Astrocyte (in vitro differentiated cells and primary cell): ENCODE data around the gene PRR35. TPM values are rescaled to one million over a fixed set of nuclear protein-coding genes. Genes with fewer than 3 reads are reported as not detected.

ENCODE experiments used
- DNase-seq: peaks from one replicate; pipeline ENCODE4 v3.0.0-alpha.2; 2010; ENCODE audit warnings: low read depth
- FAIRE-seq: peaks from 2 replicates; lab custom pipeline; 2011; peaks lifted over from hg19 to GRCh38; lab: Jason Lieb, UNC
- H2AFZ ChIP-seq: 2 replicates; pipeline ENCODE4 v1.6.0; 2012; ENCODE audit warnings: low read depth, low read length, inconsistent platforms
- H3K27ac ChIP-seq: 2 replicates; pipeline ENCODE4 v1.5.1; 2011; ENCODE audit warnings: low read depth, low read length, inconsistent platforms
- H3K27me3 ChIP-seq: 2 replicates; pipeline ENCODE4 v1.6.0; 2011; ENCODE audit warnings: low read length, inconsistent platforms; ENCODE audit not compliant: insufficient read depth
- H3K36me3 ChIP-seq: 2 replicates; pipeline ENCODE4 v1.5.1; 2011; ENCODE audit warnings: low read length, inconsistent platforms; ENCODE audit not compliant: insufficient read depth
- H3K4me1 ChIP-seq: 2 replicates; pipeline ENCODE4 v1.5.1; 2011; ENCODE audit warnings: low read length, inconsistent platforms; ENCODE audit not compliant: insufficient read depth
- H3K4me2 ChIP-seq: 2 replicates; pipeline ENCODE4 v1.6.0; 2012; ENCODE audit warnings: low read length, inconsistent platforms
- H3K4me3 ChIP-seq: 2 replicates; pipeline ENCODE4 v1.5.1; 2011; ENCODE audit warnings: low read depth, mild to moderate bottlenecking, low read length, inconsistent platforms; ENCODE audit not compliant: insufficient read depth
- H3K79me2 ChIP-seq: 2 replicates; pipeline ENCODE4 v1.6.0; 2012; ENCODE audit warnings: mild to moderate bottlenecking, low read length, inconsistent platforms; ENCODE audit not compliant: insufficient read depth
- H3K9ac ChIP-seq: 2 replicates; pipeline ENCODE4 v1.6.0; 2012; ENCODE audit warnings: mild to moderate bottlenecking, low read length, inconsistent platforms
- H3K9me3 ChIP-seq: 2 replicates; pipeline ENCODE4 v1.5.1; 2012; ENCODE audit warnings: low read depth, mild to moderate bottlenecking, low read length, inconsistent platforms; ENCODE audit not compliant: insufficient read depth
- H4K20me1 ChIP-seq: 2 replicates; pipeline ENCODE4 v1.6.0; 2012; ENCODE audit warnings: low read length, inconsistent platforms; ENCODE audit not compliant: insufficient read depth
- H3K27ac Mint-ChIP-seq: one replicate; pipeline ENCODE4 v1.8.0; 2021; ENCODE audit warnings: mild to moderate bottlenecking, mixed read lengths; ENCODE audit not compliant: unreplicated experiment
- H3K27me3 Mint-ChIP-seq: one replicate; pipeline ENCODE4 v1.8.0; 2021; ENCODE audit warnings: low read depth, mixed read lengths; ENCODE audit not compliant: unreplicated experiment
- H3K36me3 Mint-ChIP-seq: one replicate; pipeline ENCODE4 v1.8.0; 2021; ENCODE audit warnings: low read depth, mixed read lengths; ENCODE audit not compliant: unreplicated experiment
- H3K4me1 Mint-ChIP-seq: one replicate; pipeline ENCODE4 v1.8.0; 2021; ENCODE audit warnings: low read depth, mixed read lengths; ENCODE audit not compliant: unreplicated experiment
- H3K4me3 Mint-ChIP-seq: one replicate; pipeline ENCODE4 v1.8.0; 2021; ENCODE audit warnings: mild to moderate bottlenecking, moderate library complexity, mixed read lengths; ENCODE audit not compliant: unreplicated experiment
- H3K9me3 Mint-ChIP-seq: one replicate; pipeline ENCODE4 v1.8.0; 2021; ENCODE audit warnings: mild to moderate bottlenecking, mixed read lengths; ENCODE audit not compliant: unreplicated experiment
- CTCF ChIP-seq: IDR thresholded peaks from 2 replicates; pipeline ENCODE4 v1.5.1; 2011; ENCODE audit warnings: low read depth, mild to moderate bottlenecking, inconsistent platforms, low read length, moderate library complexity; ENCODE audit not compliant: insufficient read depth
- EZH2 ChIP-seq: IDR thresholded peaks from 2 replicates; pipeline ENCODE4 v1.6.1; 2012; ENCODE audit warnings: mild to moderate bottlenecking, low read length, inconsistent platforms; ENCODE audit not compliant: insufficient read depth
- total RNA-seq: library from RNA; stranded (reverse); gene quantifications from 2 replicates; pipeline ENCODE4 v1.2.1, GENCODE V29; 2021

The PRR35 gene
- total RNA-seq, 1 donor from 2014 or later: 0.09 TPM

- peak overlapping the region; percentile 77 for H3K4me3 ChIP-seq
- H3K9me3 Mint-ChIP-seq: no peaks in the 10 kb centered on the region
- no peaks in the 10 kb centered on the region for H3K36me3 ChIP-seq
- DNase-seq: peak; percentile 26
- peak overlapping the region; percentile 95 for H3K9ac ChIP-seq
- no peak for FAIRE-seq
- H3K4me1 ChIP-seq: peaks cover 37% of the 10 kb centered on the region
- peaks cover 15% of the 10 kb centered on the region for H3K4me1 Mint-ChIP-seq
- peaks cover 62% of the 10 kb centered on the region for H4K20me1 ChIP-seq
- H3K79me2 ChIP-seq: peaks cover 67% of the 10 kb centered on the region
- H3K27ac Mint-ChIP-seq: peak overlapping the region; percentile 86
- peaks cover 3% of the 10 kb centered on the region for H3K36me3 Mint-ChIP-seq
- TF ChIP-seq EZH2 (no peak), CTCF (no peak)
- H2AFZ ChIP-seq: peak overlapping the region; percentile 71
- H3K27me3 ChIP-seq: no peaks in the 10 kb centered on the region
- H3K27me3 Mint-ChIP-seq: no peaks in the 10 kb centered on the region
- no peaks in the 10 kb centered on the region for H3K9me3 ChIP-seq
- H3K4me3 Mint-ChIP-seq: peak overlapping the region; percentile 94
- H3K27ac ChIP-seq: peak overlapping the region; percentile 95
- H3K4me2 ChIP-seq: peak overlapping the region; percentile 89
Measured at GRCh38 chr16:526181-527014, 33.8 kb upstream of the PRR35 start.

GRCh38 chr16:527015-527903 is 32.9 kb upstream of the PRR35 start, which contains the start of gene CAPN15:
Gene CAPN15 (plus strand): TSS chr16:527712. CDS start chr16:546839, 19,127 bp downstream.
- Mint-ChIP-seq H3K9me3 (no peaks in the 10 kb centered on the region), H3K4me1 (peaks cover 15% of the 10 kb centered on the region), H3K27ac (peak within 1 kb of the TSS; percentile 86), H3K27me3 (no peaks in the 10 kb centered on the region), H3K36me3 (peaks cover 3% of the 10 kb centered on the region), H3K4me3 (peak within 1 kb of the TSS; percentile 94)
- no peak for TF ChIP-seq EZH2
- TF ChIP-seq CTCF: no peak
- peaks cover 37% of the 10 kb centered on the region for H3K4me1 ChIP-seq
- no peaks in the 10 kb centered on the region for H3K9me3 ChIP-seq
- H3K79me2 ChIP-seq: peaks cover 75% of the 10 kb centered on the region
- peaks cover 70% of the 10 kb centered on the region for H4K20me1 ChIP-seq
- no peak for FAIRE-seq
- peak within 1 kb of the TSS; percentile 77 for H3K4me3 ChIP-seq
- H3K4me2 ChIP-seq: peak within 1 kb of the TSS; percentile 89
- no peaks in the 10 kb centered on the region for H3K36me3 ChIP-seq
- H3K27me3 ChIP-seq: no peaks in the 10 kb centered on the region
- peak; percentile 67 for DNase-seq
- peak within 1 kb of the TSS; percentile 71 for H2AFZ ChIP-seq
- H3K27ac ChIP-seq: peak within 1 kb of the TSS; percentile 95
- H3K9ac ChIP-seq: peak within 1 kb of the TSS; percentile 95
